GM21723 (cell line): ENCODE results near the gene FAM174C.
A peak's percentile ranks its signal among the peaks of the same experiment; 100 is the strongest.
"Not testable (repeated sequence)": the region's sequence is repeated elsewhere in the genome, so short reads cannot be mapped to it uniquely, and the experiment has no call there.

Source experiments
- ATAC-seq: cut with Tn5 transposase; IDR thresholded peaks from one replicate; pipeline ENCODE4 v1.9.1; 2021; ENCODE audit warnings: mild to moderate bottlenecking, moderate library complexity; ENCODE audit not compliant: unreplicated experiment

FAM174C gene

GRCh38 chr19:1237027-1237659 is 38.2 kb upstream of the FAM174C start:
- ATAC-seq, result no peak

GRCh38 chr19:1237754-1238368 is 37.5 kb upstream of the FAM174C start, which contains the start of gene CBARP:
TSS of gene CBARP (minus strand) at chr19:1238005. CDS start at chr19:1236100, 1,905 bp downstream.
- ATAC-seq, result no peak

GRCh38 chr19:1238369-1239303 is 36.7 kb upstream of the FAM174C start:
- ATAC-seq, result no peak

- ATAC-seq, result no peak
Measured at GRCh38 chr19:1239420-1239795, 35.9 kb upstream of the FAM174C start.

- ATAC-seq, result peak; percentile 25
Measured at GRCh38 chr19:1239796-1240737, 35.3 kb upstream of the FAM174C start.

- no peak for ATAC-seq
Measured at GRCh38 chr19:1240925-1241324, 34.4 kb upstream of the FAM174C start.

GRCh38 chr19:1241417-1242095 is 33.8 kb upstream of the FAM174C start, which contains the start of gene ATP5F1D:
TSS of gene ATP5F1D (plus strand) at chr19:1241751. CDS start at chr19:1241851, 100 bp downstream.
- peak; percentile 45 for ATAC-seq

GRCh38 chr19:1243768-1244692 is 31.3 kb upstream of the FAM174C start:
- ATAC-seq, result no peak

GRCh38 chr19:1244693-1245451 is 30.5 kb upstream of the FAM174C start:
- no peak for ATAC-seq

- ATAC-seq, result no peak
Measured at GRCh38 chr19:1245494-1246264, 29.7 kb upstream of the FAM174C start.

- not testable (repeated sequence) for ATAC-seq
Measured at GRCh38 chr19:1246265-1247087, 28.9 kb upstream of the FAM174C start.

GRCh38 chr19:1247748-1248138 is 27.6 kb upstream of the FAM174C start:
- no peak for ATAC-seq

- peak; percentile 13 for ATAC-seq
Measured at GRCh38 chr19:1248139-1248785, 27.1 kb upstream of the FAM174C start, which contains the start of gene MIDN. TSS of gene MIDN (plus strand) at chr19:1248583. CDS start at chr19:1250297, 1,714 bp downstream.

- ATAC-seq, result peak; percentile 25
Measured at GRCh38 chr19:1248786-1249297, 26.5 kb upstream of the FAM174C start.

GRCh38 chr19:1249298-1249989 is 25.9 kb upstream of the FAM174C start:
- ATAC-seq, result peak; percentile 39
